Natural killer cell (primary cell): ENCODE data around the gene ACTR10. TPM values are rescaled to one million over a fixed set of nuclear protein-coding genes. Genes with fewer than 3 reads are reported as not detected.
A peak's percentile ranks its signal among the peaks of the same experiment; 100 is the strongest.

Source experiments
- ATAC-seq, 3 donors: fragments of 150-1000 bp in 2 of 3; fragments of 200-7000 bp in 1 of 3; cut with Tn5 transposase; 1 replicate in 1 of 3; 2 replicates in 2 of 3; pipeline ENCODE4 v1.10.0; 2021; ENCODE audit warnings: mild to moderate bottlenecking in 2 of 3, moderate library complexity in 2 of 3
- DNase-seq, 2 donors: peaks; one replicate each; pipeline versions ENCODE4 v3.0.0 to v3.0.0-alpha.2; 2013 to 2021; ENCODE audit warnings: mixed read lengths in 1 of 2
- H3K27ac ChIP-seq: one replicate; pipeline ENCODE4 v1.5.1; 2013; ENCODE audit warnings: mild to moderate bottlenecking, low read length
- H3K27me3 ChIP-seq: one replicate; pipeline ENCODE4 v1.6.1; 2013; ENCODE audit warnings: low read length; ENCODE audit not compliant: control insufficient read depth, insufficient read depth
- H3K36me3 ChIP-seq: one replicate; pipeline ENCODE4 v1.6.1; 2013; ENCODE audit warnings: low read length; ENCODE audit not compliant: control insufficient read depth, insufficient read depth
- H3K4me1 ChIP-seq: one replicate; pipeline ENCODE4 v1.6.1; 2013; ENCODE audit warnings: low read length; ENCODE audit not compliant: control insufficient read depth, insufficient read depth
- H3K4me3 ChIP-seq: one replicate; pipeline ENCODE4 v1.5.1; 2013; ENCODE audit warnings: low read length
- H3K9me3 ChIP-seq: one replicate; pipeline ENCODE4 v1.6.1; 2013; ENCODE audit warnings: low read length; ENCODE audit not compliant: control insufficient read depth, insufficient read depth
- H3K27ac Mint-ChIP-seq, 2 donors: one replicate each; pipeline ENCODE4 v1.8.0; 2022; ENCODE audit warnings: mild to moderate bottlenecking in 2 of 2, mixed read lengths in 2 of 2, moderate library complexity in 1 of 2
- H3K27me3 Mint-ChIP-seq, 2 donors: one replicate each; pipeline ENCODE4 v1.8.0; 2022; ENCODE audit warnings: low read depth in 2 of 2, mixed read lengths in 2 of 2
- H3K36me3 Mint-ChIP-seq: one replicate; pipeline ENCODE4 v1.8.0; 2022; ENCODE audit warnings: mixed read lengths
- H3K4me1 Mint-ChIP-seq, 2 donors: one replicate each; pipeline ENCODE4 v1.8.0; 2022; ENCODE audit warnings: mixed read lengths in 2 of 2
- H3K4me3 Mint-ChIP-seq: one replicate; pipeline ENCODE4 v1.8.0; 2022; ENCODE audit warnings: mild to moderate bottlenecking, moderate library complexity, mixed read lengths
- H3K9me3 Mint-ChIP-seq, 2 donors: one replicate each; pipeline ENCODE4 v1.8.0; 2022; ENCODE audit warnings: mixed read lengths in 2 of 2
- WGBS: methylation state at CpG from one replicate; pipeline ENCODE4 v1.1.7; 2013; ENCODE audit warnings: missing lambda C conversion rate; ENCODE audit not compliant: insufficient coverage; 5-methylcytosine and 5-hydroxymethylcytosine counted together
- intact Hi-C: fragments of 100-400 bp; cut with micrococcal nuclease; formaldehyde crosslinking; loops from one replicate; pipeline ENCODE4 v1.14.2; 2022
- total RNA-seq, 4 donors: library from RNA; stranded (reverse); fragments of 120-200 nt in 1 of 4; gene quantifications; one replicate each; pipeline versions ENCODE4 v1.2.3 to v1.2.4, GENCODE V29; 2013 to 2022
- TF ChIP-seq, protein P1 (sequence below): fragments of 200-600 bp; IDR thresholded peaks from one replicate; pipeline ENCODE4 v1.8.0; 2022; ENCODE audit warnings: antibody characterized with exemption

Gene ACTR10
- total RNA-seq, 3 donors from 2014 or later (not counting 1 experiment from before 2014, with no cell fraction given): 58.0 to 61.0 (median 60.7) TPM

DNA sequence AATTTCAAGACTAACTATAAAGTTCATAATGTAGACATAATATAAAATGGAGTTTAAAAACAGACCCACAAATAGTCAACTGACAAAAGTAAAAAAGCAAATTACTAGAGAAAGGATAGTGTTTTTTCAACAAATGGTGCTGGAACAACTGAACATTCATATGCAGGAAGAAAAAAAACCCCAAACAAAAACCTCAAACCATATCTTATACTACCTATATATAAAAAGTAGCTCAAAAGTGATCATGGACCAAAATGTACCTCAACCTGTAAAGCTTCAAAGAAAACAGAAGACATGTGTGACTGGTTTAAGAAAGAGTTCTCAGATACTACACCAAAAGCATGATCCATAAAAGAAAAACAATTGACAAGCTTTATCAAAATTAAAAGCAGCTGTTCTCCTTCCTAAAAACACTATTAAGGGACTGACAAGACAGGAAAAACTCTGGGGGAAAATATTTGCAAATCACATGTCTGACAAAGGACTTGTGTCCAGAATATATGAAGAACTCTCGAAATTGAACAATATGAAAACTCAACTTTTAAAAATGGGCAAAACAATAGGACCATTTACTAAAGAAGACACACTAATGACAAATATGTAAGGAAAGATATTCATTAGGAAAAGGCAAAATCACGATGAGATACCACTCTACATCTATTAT is 75.7 kb downstream of the ACTR10 start:
- Mint-ChIP-seq H3K9me3 (no peaks in the 10 kb centered on the region), H3K4me3 (peak overlapping the region; percentile 74), H3K36me3 (no peaks in the 10 kb centered on the region), H3K27me3 (no peaks in the 10 kb centered on the region), H3K4me1 (peaks cover 43 to 46% of the 10 kb centered on the region in 2 donors), H3K27ac (peak overlapping the region; percentile 84 to 90)
- H3K4me3 ChIP-seq: no peak overlapping the region
- intact Hi-C loops: no loop called here
- no peaks in the 10 kb centered on the region for H3K27me3 ChIP-seq
- whole genome bisulfite sequencing: 86% methylated on average over 1 of the region's 2 CpGs
- H3K27ac ChIP-seq: no peak overlapping the region
- TF ChIP-seq, protein P1, sequence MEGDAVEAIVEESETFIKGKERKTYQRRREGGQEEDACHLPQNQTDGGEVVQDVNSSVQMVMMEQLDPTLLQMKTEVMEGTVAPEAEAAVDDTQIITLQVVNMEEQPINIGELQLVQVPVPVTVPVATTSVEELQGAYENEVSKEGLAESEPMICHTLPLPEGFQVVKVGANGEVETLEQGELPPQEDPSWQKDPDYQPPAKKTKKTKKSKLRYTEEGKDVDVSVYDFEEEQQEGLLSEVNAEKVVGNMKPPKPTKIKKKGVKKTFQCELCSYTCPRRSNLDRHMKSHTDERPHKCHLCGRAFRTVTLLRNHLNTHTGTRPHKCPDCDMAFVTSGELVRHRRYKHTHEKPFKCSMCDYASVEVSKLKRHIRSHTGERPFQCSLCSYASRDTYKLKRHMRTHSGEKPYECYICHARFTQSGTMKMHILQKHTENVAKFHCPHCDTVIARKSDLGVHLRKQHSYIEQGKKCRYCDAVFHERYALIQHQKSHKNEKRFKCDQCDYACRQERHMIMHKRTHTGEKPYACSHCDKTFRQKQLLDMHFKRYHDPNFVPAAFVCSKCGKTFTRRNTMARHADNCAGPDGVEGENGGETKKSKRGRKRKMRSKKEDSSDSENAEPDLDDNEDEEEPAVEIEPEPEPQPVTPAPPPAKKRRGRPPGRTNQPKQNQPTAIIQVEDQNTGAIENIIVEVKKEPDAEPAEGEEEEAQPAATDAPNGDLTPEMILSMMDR: no peak
- DNase-seq (no peak), ATAC-seq (no peak)
- no peaks in the 10 kb centered on the region for H3K9me3 ChIP-seq
- H3K4me1 ChIP-seq: peaks cover 6% of the 10 kb centered on the region
- H3K36me3 ChIP-seq: peaks cover 60% of the 10 kb centered on the region

DNA sequence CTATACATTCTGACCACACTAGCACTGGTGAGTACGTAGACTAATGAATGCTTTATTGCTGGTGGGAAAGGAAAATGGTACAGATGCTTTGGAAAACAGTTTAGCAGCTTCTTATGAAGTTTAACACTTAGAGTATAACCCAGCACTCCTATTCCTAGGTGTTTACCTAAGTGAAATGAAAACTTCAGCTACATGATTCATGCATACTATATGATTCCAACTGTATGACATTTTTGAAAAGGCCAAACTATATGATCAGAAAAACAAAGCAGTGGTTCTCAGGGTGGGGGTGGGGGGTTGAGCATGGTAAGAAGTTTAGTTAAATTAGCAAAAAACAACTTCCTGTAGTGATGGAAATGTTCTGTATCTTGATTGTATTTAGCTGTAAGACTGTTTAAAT is 76.3 kb downstream of the ACTR10 start:
- Mint-ChIP-seq H3K4me1 (peaks cover 49% of the 10 kb centered on the region in 2 donors), H3K4me3 (no peak overlapping the region), H3K36me3 (no peaks in the 10 kb centered on the region), H3K27ac (peak overlapping the region; percentile 84 to 90), H3K27me3 (no peaks in the 10 kb centered on the region), H3K9me3 (no peaks in the 10 kb centered on the region)
- DNase-seq: no peak
- Histone ChIP-seq H3K4me1 (peaks cover 7% of the 10 kb centered on the region), H3K27ac (no peak overlapping the region), H3K4me3 (no peak overlapping the region), H3K9me3 (no peaks in the 10 kb centered on the region), H3K27me3 (no peaks in the 10 kb centered on the region), H3K36me3 (peaks cover 55% of the 10 kb centered on the region)
- TF ChIP-seq, protein P1: no peak
- ATAC-seq: no peak
- WGBS: no CpG with 5 or more reads among the region's 1 CpG
- intact Hi-C loops: no loop called here

DNA sequence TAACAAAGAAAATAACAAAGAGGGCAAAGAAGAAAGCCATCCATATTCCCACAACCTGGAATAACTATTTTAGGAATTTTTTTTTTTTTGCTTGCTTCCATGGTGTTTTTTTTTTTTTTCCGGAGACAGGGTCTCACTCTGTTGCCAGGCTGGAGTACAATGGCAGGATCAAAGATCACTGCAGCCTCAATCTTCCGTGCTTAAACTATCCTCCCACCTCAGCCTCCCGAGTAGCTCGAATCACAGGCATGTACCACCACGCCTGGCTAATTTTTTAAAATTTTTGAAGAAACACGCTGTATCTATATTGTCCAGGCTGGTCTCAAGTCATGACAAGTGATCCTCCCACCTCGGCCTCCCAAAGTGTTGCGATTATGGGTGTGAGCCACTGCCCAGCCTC is 78.2 kb downstream of the ACTR10 start:
- Histone ChIP-seq H3K36me3 (peaks cover 42% of the 10 kb centered on the region), H3K9me3 (no peaks in the 10 kb centered on the region), H3K4me3 (no peak overlapping the region), H3K27ac (no peak overlapping the region), H3K4me1 (peaks cover 13% of the 10 kb centered on the region), H3K27me3 (no peaks in the 10 kb centered on the region)
- intact Hi-C loops: no loop called here
- ATAC-seq (no peak), DNase-seq (no peak)
- Mint-ChIP-seq H3K4me1 (peaks cover 66 to 67% of the 10 kb centered on the region in 2 donors), H3K9me3 (no peaks in the 10 kb centered on the region), H3K4me3 (no peak overlapping the region), H3K27ac (peak overlapping the region in 1 of 2 donors; percentile 84), H3K27me3 (no peaks in the 10 kb centered on the region), H3K36me3 (peaks cover under 1% of the 10 kb centered on the region)
- TF ChIP-seq, protein P1: no peak
- WGBS: 100% methylated on average over 8 of the region's 8 CpGs
